Measurements from ENCODE around the gene PCDH11X.
"Not testable (repeated sequence)": the region's sequence is repeated elsewhere in the genome, so short reads cannot be mapped to it uniquely, and the experiment has no call there.

Gene PCDH11X, protein sequence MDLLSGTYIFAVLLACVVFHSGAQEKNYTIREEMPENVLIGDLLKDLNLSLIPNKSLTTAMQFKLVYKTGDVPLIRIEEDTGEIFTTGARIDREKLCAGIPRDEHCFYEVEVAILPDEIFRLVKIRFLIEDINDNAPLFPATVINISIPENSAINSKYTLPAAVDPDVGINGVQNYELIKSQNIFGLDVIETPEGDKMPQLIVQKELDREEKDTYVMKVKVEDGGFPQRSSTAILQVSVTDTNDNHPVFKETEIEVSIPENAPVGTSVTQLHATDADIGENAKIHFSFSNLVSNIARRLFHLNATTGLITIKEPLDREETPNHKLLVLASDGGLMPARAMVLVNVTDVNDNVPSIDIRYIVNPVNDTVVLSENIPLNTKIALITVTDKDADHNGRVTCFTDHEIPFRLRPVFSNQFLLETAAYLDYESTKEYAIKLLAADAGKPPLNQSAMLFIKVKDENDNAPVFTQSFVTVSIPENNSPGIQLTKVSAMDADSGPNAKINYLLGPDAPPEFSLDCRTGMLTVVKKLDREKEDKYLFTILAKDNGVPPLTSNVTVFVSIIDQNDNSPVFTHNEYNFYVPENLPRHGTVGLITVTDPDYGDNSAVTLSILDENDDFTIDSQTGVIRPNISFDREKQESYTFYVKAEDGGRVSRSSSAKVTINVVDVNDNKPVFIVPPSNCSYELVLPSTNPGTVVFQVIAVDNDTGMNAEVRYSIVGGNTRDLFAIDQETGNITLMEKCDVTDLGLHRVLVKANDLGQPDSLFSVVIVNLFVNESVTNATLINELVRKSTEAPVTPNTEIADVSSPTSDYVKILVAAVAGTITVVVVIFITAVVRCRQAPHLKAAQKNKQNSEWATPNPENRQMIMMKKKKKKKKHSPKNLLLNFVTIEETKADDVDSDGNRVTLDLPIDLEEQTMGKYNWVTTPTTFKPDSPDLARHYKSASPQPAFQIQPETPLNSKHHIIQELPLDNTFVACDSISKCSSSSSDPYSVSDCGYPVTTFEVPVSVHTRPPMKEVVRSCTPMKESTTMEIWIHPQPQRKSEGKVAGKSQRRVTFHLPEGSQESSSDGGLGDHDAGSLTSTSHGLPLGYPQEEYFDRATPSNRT (N-terminal part only)

DNA sequence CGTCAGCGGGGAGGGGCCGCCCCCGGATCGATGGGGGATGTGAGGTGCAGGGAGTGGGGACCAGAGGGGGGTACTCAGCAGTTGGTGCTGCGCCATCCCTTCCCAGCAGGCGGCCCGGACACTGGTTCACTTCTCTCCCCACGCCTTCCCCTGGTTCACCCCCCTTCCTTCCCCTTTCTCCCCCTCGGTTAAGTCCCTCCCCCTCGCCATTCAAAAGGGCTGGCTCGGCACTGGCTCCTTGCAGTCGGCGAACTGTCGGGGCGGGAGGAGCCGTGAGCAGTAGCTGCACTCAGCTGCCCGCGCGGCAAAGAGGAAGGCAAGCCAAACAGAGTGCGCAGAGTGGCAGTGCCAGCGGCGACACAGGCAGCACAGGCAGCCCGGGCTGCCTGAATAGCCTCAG is at the start of gene PCDH11X:
PCDH11X (plus strand) TSS at position 241 of the 400 bp plus-strand sequence. CDS start 56,130 bp downstream, outside the sequence.
- DNase-seq, result peak; percentile 30

- not testable (repeated sequence) for DNase-seq
These were observed 31.7 kb upstream of the PCDH11X start for GRCh38 chrX:91747446-91747845.

DNA sequence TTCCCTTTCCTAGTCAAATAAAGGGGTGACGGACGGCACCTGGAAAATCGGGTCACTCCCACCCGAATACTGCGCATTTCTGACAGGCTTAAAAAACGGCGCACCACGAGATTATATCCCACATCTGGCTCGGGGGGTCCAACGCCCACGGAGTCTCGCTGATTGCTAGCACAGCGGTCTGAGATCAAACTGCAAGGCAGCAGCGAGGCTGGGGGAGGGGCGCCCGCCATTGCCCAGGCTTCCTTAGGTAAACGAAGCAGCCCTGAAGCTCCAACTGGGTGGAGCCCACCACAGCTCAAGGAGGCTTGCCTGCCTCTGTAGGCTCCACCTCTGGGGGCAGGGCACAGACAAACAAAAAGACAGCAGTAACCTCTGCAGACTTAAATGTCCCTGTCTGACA is 26.2 kb upstream of the PCDH11X start:
- DNase-seq, result not testable (repeated sequence)

- DNase-seq, result not testable (repeated sequence)
These were observed 8.3 kb upstream of the PCDH11X start for GRCh38 chrX:91770619-91771488.

GRCh38 chrX:91773943-91774342 is 5.2 kb upstream of the PCDH11X start:
- DNase-seq, result not testable (repeated sequence)

- DNase-seq, result not testable (repeated sequence)
These were observed 833 bp downstream of the PCDH11X start for GRCh38 chrX:91780008-91780407.

DNA sequence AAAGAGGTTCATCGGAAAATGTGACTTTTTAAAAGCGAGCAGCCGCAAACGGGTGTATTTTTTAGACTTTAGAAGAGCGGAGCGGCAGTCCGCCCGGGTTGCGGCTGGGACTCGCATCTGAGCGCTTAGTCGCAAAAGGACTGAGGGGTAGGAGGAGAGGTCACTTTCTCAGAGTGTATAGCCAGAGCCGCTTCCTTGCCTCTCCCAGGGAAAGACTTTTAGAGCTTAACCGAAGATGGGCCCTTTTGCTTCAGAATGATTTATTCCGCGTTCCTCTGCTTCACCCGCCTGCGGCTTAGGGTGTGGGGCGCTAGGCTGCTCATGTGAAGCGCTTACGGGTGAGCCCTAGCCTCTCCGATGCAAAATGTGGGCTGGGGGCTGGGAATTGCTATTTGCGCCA is 1.5 kb downstream of the PCDH11X start:
- DNase-seq, result not testable (repeated sequence)

DNA sequence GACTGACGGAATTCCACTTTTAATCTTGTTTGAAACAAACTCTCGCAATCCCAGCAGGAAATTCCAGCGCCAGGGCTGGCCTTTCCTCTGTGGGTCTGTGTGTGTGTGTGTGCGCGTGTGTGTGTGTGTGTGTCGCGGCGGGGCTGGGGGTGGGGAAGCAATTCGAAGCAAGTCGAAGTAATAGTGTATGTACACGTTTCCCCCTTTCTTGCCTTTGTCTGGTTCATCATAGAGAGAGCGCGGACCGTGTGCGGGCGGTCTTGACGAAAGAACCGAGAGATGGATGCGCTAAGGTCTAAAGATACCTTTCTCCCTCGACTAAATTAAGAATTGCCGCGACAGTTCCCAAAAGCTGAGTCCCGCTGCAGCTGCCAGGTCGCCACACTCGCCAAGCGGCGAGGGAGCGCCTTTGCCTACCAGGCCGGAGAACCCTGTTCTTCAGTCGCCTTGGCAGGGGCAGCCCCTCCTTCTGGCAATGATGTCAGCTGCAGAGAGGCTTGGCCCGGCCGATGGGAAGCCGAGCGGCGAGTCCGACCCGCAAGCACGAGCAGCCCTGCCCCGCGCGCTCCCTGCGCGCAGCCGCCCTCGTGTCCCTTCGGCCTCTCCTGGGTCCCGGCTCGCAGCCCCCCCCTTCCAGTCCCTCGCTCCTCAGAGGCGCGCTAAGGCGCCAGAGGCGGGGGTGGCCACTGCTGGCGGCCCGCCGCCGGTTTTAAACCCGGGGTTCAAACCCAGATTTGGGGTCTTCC is 2.6 kb downstream of the PCDH11X start:
- DNase-seq, result not testable (repeated sequence)

DNA sequence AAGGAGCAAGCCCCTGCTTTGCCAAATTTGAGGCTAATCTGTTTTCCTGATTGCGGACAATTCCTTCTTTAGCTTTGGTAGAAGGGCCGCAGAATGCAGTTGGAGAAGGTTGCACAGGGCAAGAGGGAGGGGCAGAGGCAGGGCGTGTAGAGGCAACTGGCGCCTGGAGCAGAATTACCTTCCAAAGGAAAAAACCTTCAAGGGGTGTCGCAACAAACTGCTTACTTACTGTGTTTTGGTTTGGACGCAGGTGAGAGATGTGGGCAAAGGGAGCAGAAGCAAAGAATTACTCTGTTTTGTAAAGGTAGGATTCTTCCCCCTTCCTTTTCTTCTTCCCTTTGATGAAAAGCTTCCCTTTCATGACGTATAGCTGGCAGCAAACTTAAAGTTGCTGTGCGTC is 3.6 kb downstream of the PCDH11X start:
- DNase-seq, result not testable (repeated sequence)

DNA sequence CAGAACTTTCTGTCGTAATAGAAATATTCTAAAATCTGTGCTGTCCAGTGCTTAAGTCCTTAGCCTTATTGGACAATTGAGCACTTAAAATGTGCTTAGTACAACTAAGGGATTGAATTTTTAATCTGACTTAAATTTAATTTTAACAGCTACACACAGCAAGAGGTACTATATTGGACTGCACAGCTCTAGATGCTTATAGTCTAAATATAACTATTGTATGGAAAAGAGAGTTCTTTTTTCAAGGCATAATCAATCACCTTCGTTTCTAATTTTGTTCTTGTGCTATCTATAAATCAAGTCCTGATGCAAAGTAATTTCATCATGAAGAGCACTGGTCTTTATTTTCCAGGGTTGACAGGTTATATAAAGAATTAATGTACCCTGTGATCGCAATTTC is 38.4 kb downstream of the PCDH11X start:
- not testable (repeated sequence) for DNase-seq

- DNase-seq, result not testable (repeated sequence)
These were observed 46.1 kb downstream of the PCDH11X start for GRCh38 chrX:91825321-91825720.

All from NCI-H82 (cell line).